ENCODE data around the gene CELSR2. TPM values are rescaled to one million over a fixed set of nuclear protein-coding genes. Genes with fewer than 3 reads are reported as not detected.

The CELSR2 gene
- total and polyA plus RNA-seq, 2 experiments from 2014 or later: 11.2 to 35.1 TPM

DNA sequence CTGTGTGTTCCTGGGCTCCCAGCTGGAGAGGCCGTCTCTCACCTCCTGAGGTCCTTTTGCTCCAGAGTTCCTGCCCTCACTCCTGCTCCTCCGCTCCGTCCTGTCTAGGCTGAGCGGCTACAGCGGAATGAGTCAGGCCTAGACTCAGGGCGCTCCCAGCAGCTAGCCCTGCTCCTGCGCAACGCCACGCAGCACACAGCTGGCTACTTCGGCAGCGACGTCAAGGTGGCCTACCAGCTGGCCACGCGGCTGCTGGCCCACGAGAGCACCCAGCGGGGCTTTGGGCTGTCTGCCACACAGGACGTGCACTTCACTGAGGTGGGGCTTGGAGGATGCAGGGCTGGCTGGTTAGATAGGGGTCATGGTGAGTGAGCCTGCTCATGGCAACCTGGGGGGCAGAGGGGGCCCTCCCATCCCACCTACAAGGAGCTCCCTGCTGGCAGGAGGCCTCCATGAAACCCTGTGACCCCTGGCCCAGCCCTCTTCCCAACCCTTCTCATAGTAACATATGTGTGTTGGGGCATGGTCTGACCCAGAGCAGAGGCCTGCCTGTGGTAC, 18.5 kb downstream of the CELSR2 start:
- TF ChIP-seq REST (IDR thresholded peaks at IDR 0.05; ENCODE audit: unreplicated experiment) (no peak), ZNF114 (CRISPR knock-in tag; IDR thresholded peaks at IDR 0.05) (no peak), CREB1 (CRISPR knock-in tag; IDR thresholded peaks at IDR 0.05; ENCODE audit: low read depth) (no peak)
- TF ChIP-seq, protein P1, sequence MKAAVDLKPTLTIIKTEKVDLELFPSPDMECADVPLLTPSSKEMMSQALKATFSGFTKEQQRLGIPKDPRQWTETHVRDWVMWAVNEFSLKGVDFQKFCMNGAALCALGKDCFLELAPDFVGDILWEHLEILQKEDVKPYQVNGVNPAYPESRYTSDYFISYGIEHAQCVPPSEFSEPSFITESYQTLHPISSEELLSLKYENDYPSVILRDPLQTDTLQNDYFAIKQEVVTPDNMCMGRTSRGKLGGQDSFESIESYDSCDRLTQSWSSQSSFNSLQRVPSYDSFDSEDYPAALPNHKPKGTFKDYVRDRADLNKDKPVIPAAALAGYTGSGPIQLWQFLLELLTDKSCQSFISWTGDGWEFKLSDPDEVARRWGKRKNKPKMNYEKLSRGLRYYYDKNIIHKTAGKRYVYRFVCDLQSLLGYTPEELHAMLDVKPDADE (IDR thresholded peaks at IDR 0.05): no peak
- H2AFZ ChIP-seq: no peak overlapping the region
- 0 out of 2 replicates have a peak, but pooled peaks cover 1% of the 10 kb centered on the region for H3F3A ChIP-seq (replicated peaks; ENCODE audit: low read depth)
- no peaks in the 10 kb centered on the region for H3K4me1 ChIP-seq (ENCODE audit: insufficient read depth)
- H3K9me2 ChIP-seq (ENCODE audit: insufficient read depth): no peaks in the 10 kb centered on the region
- no peak overlapping the region for H3K4me2 ChIP-seq
- Mint-ChIP-seq H3K4me1 (peaks cover 3% of the 10 kb centered on the region; the same call in 1 of the 3 replicates), H3K27me3 (ENCODE audit: insufficient read depth, low read depth, poor library complexity) (peaks cover 12% of the 10 kb centered on the region), H3K9me3 (no peaks in the 10 kb centered on the region; the same call in 1 of the 3 replicates), H3K4me3 (no peak overlapping the region), H3K36me3 (ENCODE audit: low read depth) (peaks cover 19% of the 10 kb centered on the region), H3K27ac (no peak overlapping the region)
- H3K36me3 ChIP-seq (ENCODE audit: insufficient read depth): no peaks in the 10 kb centered on the region
- no peaks in the 10 kb centered on the region for H4K20me1 ChIP-seq (replicated peaks; ENCODE audit: insufficient read depth)
- no peak overlapping the region for H3K27ac ChIP-seq (ENCODE audit: low read depth)
- ATAC-seq (no peak), DNase-seq (ENCODE audit: low spot score) (no peak)
- H3K4me3 ChIP-seq: no peak overlapping the region
- H3K79me2 ChIP-seq (replicated peaks; ENCODE audit: insufficient read depth): no peaks in the 10 kb centered on the region
- no peaks in the 10 kb centered on the region for H3K27me3 ChIP-seq (ENCODE audit: insufficient read depth)

DNA sequence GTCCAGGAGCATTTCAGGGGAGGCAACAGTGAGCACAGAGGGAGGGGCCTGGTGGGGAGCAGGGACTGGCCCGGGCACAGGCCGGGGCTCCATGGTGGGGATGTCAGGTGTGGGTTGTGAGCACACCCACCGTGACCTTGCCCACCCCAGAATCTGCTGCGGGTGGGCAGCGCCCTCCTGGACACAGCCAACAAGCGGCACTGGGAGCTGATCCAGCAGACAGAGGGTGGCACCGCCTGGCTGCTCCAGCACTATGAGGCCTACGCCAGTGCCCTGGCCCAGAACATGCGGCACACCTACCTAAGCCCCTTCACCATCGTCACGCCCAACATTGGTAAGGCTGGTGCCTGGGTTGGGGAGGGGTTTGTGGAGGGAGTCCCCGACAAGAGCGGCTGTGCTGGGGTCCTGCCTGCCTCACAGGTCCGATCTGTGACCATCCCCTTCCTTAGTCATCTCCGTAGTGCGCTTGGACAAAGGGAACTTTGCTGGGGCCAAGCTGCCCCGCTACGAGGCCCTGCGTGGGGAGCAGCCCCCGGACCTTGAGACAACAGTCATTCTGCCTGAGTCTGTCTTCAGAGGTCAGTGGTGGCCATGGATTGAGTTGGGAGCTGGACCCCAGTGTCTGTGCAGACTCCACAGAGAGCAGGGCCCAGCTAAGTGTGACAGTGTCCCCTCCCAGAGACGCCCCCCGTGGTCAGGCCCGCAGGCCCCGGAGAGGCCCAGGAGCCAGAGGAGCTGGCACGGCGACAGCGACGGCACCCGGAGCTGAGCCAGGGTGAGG, 19.3 kb downstream of the CELSR2 start:
- Mint-ChIP-seq H3K4me1 (peaks cover 3% of the 10 kb centered on the region; the same call in 1 of the 3 replicates), H3K36me3 (ENCODE audit: low read depth) (peaks cover 19% of the 10 kb centered on the region), H3K4me3 (no peak overlapping the region), H3K27ac (no peak overlapping the region), H3K9me3 (no peaks in the 10 kb centered on the region; the same call in 2 of the 3 replicates), H3K27me3 (ENCODE audit: insufficient read depth, low read depth, poor library complexity) (peaks cover 7% of the 10 kb centered on the region)
- Histone ChIP-seq H3K9me2 (ENCODE audit: insufficient read depth) (no peaks in the 10 kb centered on the region), H3K4me3 (no peak overlapping the region), H3K4me2 (no peak overlapping the region), H3K27ac (ENCODE audit: low read depth) (no peak overlapping the region), H3K27me3 (ENCODE audit: insufficient read depth) (no peaks in the 10 kb centered on the region), H3K36me3 (ENCODE audit: insufficient read depth) (no peaks in the 10 kb centered on the region), H3K79me2 (replicated peaks; ENCODE audit: insufficient read depth) (no peaks in the 10 kb centered on the region), H3K4me1 (ENCODE audit: insufficient read depth) (no peaks in the 10 kb centered on the region; the same call in 1 of the 2 replicates), H4K20me1 (replicated peaks; ENCODE audit: insufficient read depth) (no peaks in the 10 kb centered on the region), H2AFZ (no peak overlapping the region), H3F3A (replicated peaks; ENCODE audit: low read depth) (no peaks in the 10 kb centered on the region)
- TF ChIP-seq STAT1 (IDR thresholded peaks at IDR 0.05; ENCODE audit: unreplicated experiment): no peak
- no peak for TF ChIP-seq ZNF331 (CRISPR knock-in tag; IDR thresholded peaks at IDR 0.05; ENCODE audit: low read depth)
- TF ChIP-seq CREB1 (CRISPR knock-in tag; IDR thresholded peaks at IDR 0.05; ENCODE audit: low read depth): no peak
- TF ChIP-seq REST (IDR thresholded peaks at IDR 0.05; ENCODE audit: unreplicated experiment): no peak
- no peak for TF ChIP-seq NANOG (IDR thresholded peaks at IDR 0.05; ENCODE audit: borderline replicate concordance)
- TF ChIP-seq EZH2phosphoT487 (IDR thresholded peaks at IDR 0.05; ENCODE audit: unreplicated experiment): no peak
- TF ChIP-seq ZNF114 (CRISPR knock-in tag; IDR thresholded peaks at IDR 0.05): no peak
- TF ChIP-seq, protein P2, sequence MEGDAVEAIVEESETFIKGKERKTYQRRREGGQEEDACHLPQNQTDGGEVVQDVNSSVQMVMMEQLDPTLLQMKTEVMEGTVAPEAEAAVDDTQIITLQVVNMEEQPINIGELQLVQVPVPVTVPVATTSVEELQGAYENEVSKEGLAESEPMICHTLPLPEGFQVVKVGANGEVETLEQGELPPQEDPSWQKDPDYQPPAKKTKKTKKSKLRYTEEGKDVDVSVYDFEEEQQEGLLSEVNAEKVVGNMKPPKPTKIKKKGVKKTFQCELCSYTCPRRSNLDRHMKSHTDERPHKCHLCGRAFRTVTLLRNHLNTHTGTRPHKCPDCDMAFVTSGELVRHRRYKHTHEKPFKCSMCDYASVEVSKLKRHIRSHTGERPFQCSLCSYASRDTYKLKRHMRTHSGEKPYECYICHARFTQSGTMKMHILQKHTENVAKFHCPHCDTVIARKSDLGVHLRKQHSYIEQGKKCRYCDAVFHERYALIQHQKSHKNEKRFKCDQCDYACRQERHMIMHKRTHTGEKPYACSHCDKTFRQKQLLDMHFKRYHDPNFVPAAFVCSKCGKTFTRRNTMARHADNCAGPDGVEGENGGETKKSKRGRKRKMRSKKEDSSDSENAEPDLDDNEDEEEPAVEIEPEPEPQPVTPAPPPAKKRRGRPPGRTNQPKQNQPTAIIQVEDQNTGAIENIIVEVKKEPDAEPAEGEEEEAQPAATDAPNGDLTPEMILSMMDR (conservative IDR thresholded peaks at IDR 0.05; ENCODE audit: low read depth in 2 of 2): no peak
- ATAC-seq: no peak
- DNase-seq (ENCODE audit: low spot score): no peak
